IgD-negative memory B cell (primary cell): ENCODE results near the gene UGT1A5. TPM values are rescaled to one million over a fixed set of nuclear protein-coding genes. Genes with fewer than 3 reads are reported as not detected.

Experiments used
- polyA plus RNA-seq: library from polyadenylated mRNA; unstranded; fragments of 300-500 nt; fragmentation: Illumina TruSeq; gene quantifications from one replicate; pipeline ENCODE4 v1.2.3, GENCODE V29; 2021

UGT1A5 gene
- polyA plus RNA-seq, 1 donor from 2014 or later: not detected

Other genes starting within 250 kb of the UGT1A5 start
- gene USP40, start 146.1 kb upstream of the UGT1A5 start, polyA plus RNA-seq: 4.1 TPM
- gene UGT1A8, start 95.3 kb upstream of the UGT1A5 start, polyA plus RNA-seq: not detected
- not detected for gene UGT1A10, start 76.5 kb upstream of the UGT1A5 start, polyA plus RNA-seq
- not detected for gene UGT1A9, start 41.0 kb upstream of the UGT1A5 start, polyA plus RNA-seq
- gene UGT1A7, start 31.0 kb upstream of the UGT1A5 start, polyA plus RNA-seq: not detected
- not detected for gene UGT1A6, start 20.0 kb upstream of the UGT1A5 start, polyA plus RNA-seq
- not detected for gene UGT1A4, start 5.8 kb downstream of the UGT1A5 start, polyA plus RNA-seq
- gene UGT1A3, start 16.1 kb downstream of the UGT1A5 start, polyA plus RNA-seq: not detected
- not detected for gene UGT1A1, start 47.4 kb downstream of the UGT1A5 start, polyA plus RNA-seq
- gene MROH2A, start 65.4 kb downstream of the UGT1A5 start, polyA plus RNA-seq: not detected
- gene HJURP, start 141.6 kb downstream of the UGT1A5 start, polyA plus RNA-seq: not detected
- gene TRPM8, start 204.5 kb downstream of the UGT1A5 start, polyA plus RNA-seq: not detected